ENCODE data around the gene TTN. TPM values are rescaled to one million over a fixed set of nuclear protein-coding genes. Genes with fewer than 3 reads are reported as not detected.

The TTN gene
- total RNA-seq, 2 experiments from 2014 or later = 0.02 to 0.19 TPM

- CTCF ChIA-PET (ENCODE audit: unreplicated experiment) = no interaction called here
- no peaks in the 10 kb centered on the region for H4K20me1 ChIP-seq (ENCODE audit: insufficient read depth, low read length)
- BruUV-seq (replicated peaks) = no TSS peak
- POLR2A ChIA-PET = no interaction called here
- H2AFZ ChIP-seq (ENCODE audit: low read length) = no peak overlapping the region
- no peaks in the 10 kb centered on the region for H3K79me2 ChIP-seq (ENCODE audit: insufficient read depth, low read depth, low read length)
- no peak for DNase-seq (ENCODE audit: low spot score)
- H3K27ac ChIP-seq (ENCODE audit: low read depth, low read length, poor library complexity, severe bottlenecking) = no peak overlapping the region
- no peak overlapping the region for H3K4me3 ChIP-seq (ENCODE audit: low read depth, low read length, poor library complexity, severe bottlenecking)
- no peaks in the 10 kb centered on the region for H3K4me1 ChIP-seq (ENCODE audit: insufficient read depth, low read length, poor library complexity, severe bottlenecking)
- no peak overlapping the region for H3K4me2 ChIP-seq (ENCODE audit: low read length)
- H3K9me2 ChIP-seq (ENCODE audit: insufficient read depth, low read length) = no peaks in the 10 kb centered on the region
- TF ChIP-seq CTCF (conservative IDR thresholded peaks at IDR 0.05; ENCODE audit: low read length) = no peak
- TF ChIP-seq EZH2phosphoT487 (IDR thresholded peaks at IDR 0.05; ENCODE audit: borderline replicate concordance, low read depth, low read length) = no peak
- intact Hi-C loops (cut with micrococcal nuclease; ENCODE audit: unreplicated experiment) = no loop called here
- no peaks in the 10 kb centered on the region for H3K9me3 ChIP-seq (ENCODE audit: low read length)
- no peaks in the 10 kb centered on the region for H3K36me3 ChIP-seq (ENCODE audit: insufficient read depth, low read length)
These were observed 37.0 kb upstream of the TTN start for GRCh38 chr2:178844269-178844668.

DNA sequence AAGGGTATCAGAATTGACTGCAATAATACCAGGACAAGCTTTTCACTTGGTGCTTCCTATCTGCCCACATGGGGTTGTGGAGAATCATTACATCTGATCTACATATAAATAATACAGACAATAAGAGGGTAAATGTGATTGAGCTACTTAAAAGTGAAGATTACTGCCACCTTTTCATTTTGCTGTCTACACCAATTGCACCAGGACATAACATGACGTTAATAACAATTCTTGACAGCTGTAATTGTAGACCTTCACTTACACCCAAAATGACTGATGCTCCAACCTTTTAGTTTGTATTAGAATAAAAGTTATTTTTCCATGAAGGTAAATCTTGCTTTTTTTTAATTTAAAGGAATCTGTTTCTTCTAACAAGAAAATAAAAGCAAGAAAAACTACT, 36.5 kb upstream of the TTN start:
- H3K36me3 ChIP-seq (ENCODE audit: insufficient read depth, low read length) = no peaks in the 10 kb centered on the region
- DNase-seq (ENCODE audit: low spot score) = no peak
- no peaks in the 10 kb centered on the region for H3K4me1 ChIP-seq (ENCODE audit: insufficient read depth, low read length, poor library complexity, severe bottlenecking)
- no peaks in the 10 kb centered on the region for H4K20me1 ChIP-seq (ENCODE audit: insufficient read depth, low read length)
- no peak overlapping the region for H2AFZ ChIP-seq (ENCODE audit: low read length)
- no peaks in the 10 kb centered on the region for H3K79me2 ChIP-seq (ENCODE audit: insufficient read depth, low read depth, low read length)
- no peaks in the 10 kb centered on the region for H3K9me2 ChIP-seq (ENCODE audit: insufficient read depth, low read length)
- H3K4me3 ChIP-seq (ENCODE audit: low read depth, low read length, poor library complexity, severe bottlenecking) = no peak overlapping the region
- no TSS peak for BruUV-seq (replicated peaks)
- TF ChIP-seq CTCF (conservative IDR thresholded peaks at IDR 0.05; ENCODE audit: low read length) = no peak
- TF ChIP-seq EZH2phosphoT487 (IDR thresholded peaks at IDR 0.05; ENCODE audit: borderline replicate concordance, low read depth, low read length) = no peak
- no peak overlapping the region for H3K27ac ChIP-seq (ENCODE audit: low read depth, low read length, poor library complexity, severe bottlenecking)
- intact Hi-C loops (cut with micrococcal nuclease; ENCODE audit: unreplicated experiment) = no loop called here
- no peak overlapping the region for H3K4me2 ChIP-seq (ENCODE audit: low read length)
- ChIA-PET CTCF (ENCODE audit: unreplicated experiment) (no interaction called here), POLR2A (interaction anchor here (1.1 kb wide), 1 partner anchor 12 kb away, joined by 3 read pairs; no protein-coding TSS in a partner anchor)
- no peaks in the 10 kb centered on the region for H3K9me3 ChIP-seq (ENCODE audit: low read length)

GRCh38 chr2:178836807-178837206, 29.6 kb upstream of the TTN start:
- BruUV-seq (replicated peaks) = no TSS peak
- ChIA-PET POLR2A (no interaction called here), CTCF (ENCODE audit: unreplicated experiment) (no interaction called here)
- no peaks in the 10 kb centered on the region for H3K4me1 ChIP-seq (ENCODE audit: insufficient read depth, low read length, poor library complexity, severe bottlenecking)
- H3K9me2 ChIP-seq (ENCODE audit: insufficient read depth, low read length) = no peaks in the 10 kb centered on the region
- no peak overlapping the region for H2AFZ ChIP-seq (ENCODE audit: low read length)
- no peak overlapping the region for H3K4me2 ChIP-seq (ENCODE audit: low read length)
- no peak overlapping the region for H3K4me3 ChIP-seq (ENCODE audit: low read depth, low read length, poor library complexity, severe bottlenecking)
- H4K20me1 ChIP-seq (ENCODE audit: insufficient read depth, low read length) = no peaks in the 10 kb centered on the region
- H3K36me3 ChIP-seq (ENCODE audit: insufficient read depth, low read length) = no peaks in the 10 kb centered on the region
- intact Hi-C loops (cut with micrococcal nuclease; ENCODE audit: unreplicated experiment) = no loop called here
- TF ChIP-seq CTCF (conservative IDR thresholded peaks at IDR 0.05; ENCODE audit: low read length) = no peak
- no peaks in the 10 kb centered on the region for H3K79me2 ChIP-seq (ENCODE audit: insufficient read depth, low read depth, low read length)
- H3K27ac ChIP-seq (ENCODE audit: low read depth, low read length, poor library complexity, severe bottlenecking) = no peak overlapping the region
- no peaks in the 10 kb centered on the region for H3K9me3 ChIP-seq (ENCODE audit: low read length)
- DNase-seq (ENCODE audit: low spot score) = no peak
